Keratinocyte (primary cell): Measurements from ENCODE around the gene NALCN. TPM values are rescaled to one million over a fixed set of nuclear protein-coding genes. Genes with fewer than 3 reads are reported as not detected.

Experiments used
- DNase-seq: peaks from one replicate; pipeline ENCODE4 v3.0.0-alpha.2; 2011; ENCODE audit warnings: low read depth, missing footprints, low spot score
- FAIRE-seq: peaks from 2 replicates; lab custom pipeline; 2011; peaks lifted over from hg19 to GRCh38; lab: Jason Lieb, UNC
- H2AFZ ChIP-seq: 2 replicates; pipeline ENCODE4 v1.6.0; 2012; ENCODE audit warnings: low read length, control low read depth, inconsistent platforms; ENCODE audit not compliant: control insufficient read depth
- H3K27ac ChIP-seq: 2 replicates; pipeline ENCODE4 v1.5.1; 2011; ENCODE audit warnings: low read length; ENCODE audit not compliant: control insufficient read depth, insufficient read depth
- H3K27me3 ChIP-seq: 3 replicates; pipeline ENCODE4 v1.6.0; 2011; ENCODE audit warnings: low read length; ENCODE audit not compliant: control insufficient read depth, insufficient read depth; ENCODE audit errors: extremely low read depth
- H3K36me3 ChIP-seq, 2 experiments: 2 replicates in 1 of 2; 3 replicates in 1 of 2; pipeline ENCODE4 v1.5.1; 2011; ENCODE audit warnings: low read length in 2 of 2, mild to moderate bottlenecking in 1 of 2; ENCODE audit not compliant: control insufficient read depth in 2 of 2, insufficient read depth in 2 of 2; ENCODE audit errors: extremely low read depth in 1 of 2
- H3K4me1 ChIP-seq: 3 replicates; pipeline ENCODE4 v1.5.1; 2011; ENCODE audit warnings: low read length; ENCODE audit not compliant: control insufficient read depth, insufficient read depth; ENCODE audit errors: extremely low read depth
- H3K4me2 ChIP-seq: 3 replicates; pipeline ENCODE4 v1.6.0; 2011; ENCODE audit warnings: low read depth, low read length; ENCODE audit not compliant: control insufficient read depth, insufficient read depth; ENCODE audit errors: extremely low read depth
- H3K4me3 ChIP-seq, 3 experiments: fragments of 200-600 bp in 1 of 3; sonication (generic) in 1 of 3; 2 replicates in 2 of 3; 3 replicates in 1 of 3; pipeline ENCODE4 v1.5.1; 2011 to 2016; ENCODE audit warnings: low read length in 3 of 3, mild to moderate bottlenecking in 3 of 3, control low read depth in 2 of 3, inconsistent platforms in 1 of 3, low read depth in 1 of 3, mixed read lengths in 1 of 3, mixed run types in 1 of 3, moderate library complexity in 1 of 3; ENCODE audit not compliant: control insufficient read depth in 2 of 3, insufficient read depth in 2 of 3; ENCODE audit errors: extremely low read depth in 1 of 3
- H3K79me2 ChIP-seq: 2 replicates; pipeline ENCODE4 v1.6.0; 2012; ENCODE audit warnings: low read length; ENCODE audit not compliant: control insufficient read depth, insufficient read depth
- H3K9ac ChIP-seq: 3 replicates; pipeline ENCODE4 v1.6.0; 2011; ENCODE audit warnings: low read length; ENCODE audit not compliant: control insufficient read depth, insufficient read depth; ENCODE audit errors: extremely low read depth
- H3K9me1 ChIP-seq: 3 replicates; pipeline ENCODE4 v1.6.0; 2011; ENCODE audit warnings: low read length; ENCODE audit not compliant: control insufficient read depth, insufficient read depth; ENCODE audit errors: extremely low read depth
- H3K9me3 ChIP-seq: 2 replicates; pipeline ENCODE4 v1.5.1; 2012; ENCODE audit warnings: low read depth, low read length; ENCODE audit not compliant: control insufficient read depth
- H4K20me1 ChIP-seq: 3 replicates; pipeline ENCODE4 v1.6.0; 2011; ENCODE audit warnings: low read length; ENCODE audit not compliant: control insufficient read depth, insufficient read depth; ENCODE audit errors: extremely low read depth
- EZH2 ChIP-seq: IDR thresholded peaks from one replicate; pipeline ENCODE4 v1.6.1; 2012; ENCODE audit warnings: inconsistent platforms, mild to moderate bottlenecking, low read length, moderate library complexity
- dilution Hi-C: fragments of 300-500 bp; cut with MboI; formaldehyde crosslinking; loops from one replicate; pipeline ENCODE4 v1.7.0; 2020; ENCODE audit warnings: low sequenced_read_pairs; ENCODE audit not compliant: extremely low pct_ligation_motif_present
- polyA plus RNA-seq, 5 experiments: library from polyadenylated mRNA; depleted of rRNA in 3 of 5; stranded (reverse) in 3 of 5; stranded (forward) in 1 of 5; unstranded in 1 of 5; fragments of >200 nt; gene quantifications; 1 replicate in 1 of 5; 2 replicates in 3 of 5; 3 replicates in 1 of 5; pipeline versions ENCODE4 v1.2.1 to v1.2.3, GENCODE V29; 2011 to 2012; ENCODE audit warnings: missing spikeins in 2 of 5, low read depth in 1 of 5, low replicate concordance in 1 of 5
- TF ChIP-seq, protein P1 (sequence below), 3 experiments: IDR thresholded peaks in 1 of 3; conservative IDR thresholded peaks in 1 of 3; optimal IDR thresholded peaks in 1 of 3; 2 replicates in 2 of 3; 3 replicates in 1 of 3; pipeline versions ENCODE3 to v1.5.1; 2011; ENCODE audit warnings: low read length in 3 of 3, mild to moderate bottlenecking in 3 of 3, moderate library complexity in 2 of 3, control low read depth in 1 of 3, inconsistent platforms in 1 of 3; ENCODE audit not compliant: insufficient read depth in 2 of 3; ENCODE audit errors: extremely low read depth in 1 of 3

The NALCN gene
- polyA plus RNA-seq, 1 donor (not counting 4 experiments of a cell fraction or from before 2014, with no cell fraction given) = 0.16 TPM

DNA sequence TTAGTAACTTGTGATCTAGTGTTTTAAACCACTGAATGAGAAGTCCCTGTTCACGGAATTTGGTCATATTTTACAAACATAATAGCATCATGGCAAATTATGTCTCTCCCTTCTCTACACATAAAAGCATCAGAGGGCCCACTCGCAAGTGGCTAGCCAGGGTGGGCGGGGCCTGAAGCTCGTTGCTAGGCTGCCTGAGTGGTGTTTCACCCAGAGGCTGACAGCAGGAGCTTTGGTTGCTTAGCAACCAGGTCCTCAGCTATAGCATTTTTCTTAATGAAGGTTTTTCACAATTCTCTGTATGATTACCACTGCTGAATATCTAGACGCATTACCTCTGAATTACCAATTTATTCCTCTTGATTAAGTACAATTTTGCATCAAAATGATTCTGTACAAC lies 126.5 kb downstream of the NALCN start:
- no peak overlapping the region for H3K27ac ChIP-seq
- no peaks in the 10 kb centered on the region for H3K36me3 ChIP-seq
- DNase-seq = no peak
- H4K20me1 ChIP-seq = no peaks in the 10 kb centered on the region
- no peak overlapping the region for H3K4me3 ChIP-seq
- H3K79me2 ChIP-seq = no peaks in the 10 kb centered on the region
- H3K9me3 ChIP-seq = no peaks in the 10 kb centered on the region
- H3K4me1 ChIP-seq = no peaks in the 10 kb centered on the region
- FAIRE-seq = no peak
- TF ChIP-seq, protein P1, sequence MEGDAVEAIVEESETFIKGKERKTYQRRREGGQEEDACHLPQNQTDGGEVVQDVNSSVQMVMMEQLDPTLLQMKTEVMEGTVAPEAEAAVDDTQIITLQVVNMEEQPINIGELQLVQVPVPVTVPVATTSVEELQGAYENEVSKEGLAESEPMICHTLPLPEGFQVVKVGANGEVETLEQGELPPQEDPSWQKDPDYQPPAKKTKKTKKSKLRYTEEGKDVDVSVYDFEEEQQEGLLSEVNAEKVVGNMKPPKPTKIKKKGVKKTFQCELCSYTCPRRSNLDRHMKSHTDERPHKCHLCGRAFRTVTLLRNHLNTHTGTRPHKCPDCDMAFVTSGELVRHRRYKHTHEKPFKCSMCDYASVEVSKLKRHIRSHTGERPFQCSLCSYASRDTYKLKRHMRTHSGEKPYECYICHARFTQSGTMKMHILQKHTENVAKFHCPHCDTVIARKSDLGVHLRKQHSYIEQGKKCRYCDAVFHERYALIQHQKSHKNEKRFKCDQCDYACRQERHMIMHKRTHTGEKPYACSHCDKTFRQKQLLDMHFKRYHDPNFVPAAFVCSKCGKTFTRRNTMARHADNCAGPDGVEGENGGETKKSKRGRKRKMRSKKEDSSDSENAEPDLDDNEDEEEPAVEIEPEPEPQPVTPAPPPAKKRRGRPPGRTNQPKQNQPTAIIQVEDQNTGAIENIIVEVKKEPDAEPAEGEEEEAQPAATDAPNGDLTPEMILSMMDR (optimal IDR thresholded peaks at IDR 0.05 in 1 of 3, IDR thresholded peaks at IDR 0.05 in 1 of 3, conservative IDR thresholded peaks at IDR 0.05 in 1 of 3; ENCODE audit: extremely low read depth in 1 of 3, insufficient read depth in 2 of 3, low read length in 3 of 3) = no peak
- TF ChIP-seq EZH2 = no peak
- H3K9me1 ChIP-seq = no peaks in the 10 kb centered on the region
- dilution Hi-C loops = no loop called here
- H2AFZ ChIP-seq = no peak overlapping the region
- H3K27me3 ChIP-seq = no peaks in the 10 kb centered on the region
- H3K4me2 ChIP-seq = no peak overlapping the region
- H3K9ac ChIP-seq = no peak overlapping the region

DNA sequence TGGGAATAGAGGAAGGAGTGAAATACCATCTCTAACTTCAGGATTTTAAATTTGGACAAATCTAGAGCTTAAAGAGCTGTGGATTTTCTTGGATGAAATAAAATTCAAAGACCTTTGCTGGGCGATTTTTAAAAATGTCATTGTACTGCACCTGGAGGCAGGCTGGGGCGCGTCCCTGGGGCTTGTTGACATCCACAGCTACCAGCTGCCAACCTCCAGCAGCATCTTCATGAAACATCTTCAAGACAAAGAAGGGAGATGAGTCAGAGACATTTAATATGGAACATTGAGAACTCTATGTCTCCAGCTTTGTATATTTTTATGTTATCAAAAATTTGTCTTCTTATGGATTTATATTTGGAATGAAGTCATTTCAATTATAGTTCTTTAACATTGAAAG lies 132.5 kb downstream of the NALCN start:
- no peak for DNase-seq
- Histone ChIP-seq H3K27me3 (no peaks in the 10 kb centered on the region), H3K9me1 (no peaks in the 10 kb centered on the region), H3K4me1 (no peaks in the 10 kb centered on the region), H3K27ac (no peak overlapping the region), H3K4me2 (no peak overlapping the region), H3K4me3 (no peak overlapping the region), H3K9ac (no peak overlapping the region), H3K9me3 (no peaks in the 10 kb centered on the region), H3K36me3 (no peaks in the 10 kb centered on the region), H2AFZ (no peak overlapping the region), H4K20me1 (no peaks in the 10 kb centered on the region), H3K79me2 (no peaks in the 10 kb centered on the region)
- no peak for FAIRE-seq
- dilution Hi-C loops = no loop called here
- TF ChIP-seq, protein P1 (optimal IDR thresholded peaks at IDR 0.05 in 1 of 3, IDR thresholded peaks at IDR 0.05 in 1 of 3, conservative IDR thresholded peaks at IDR 0.05 in 1 of 3; ENCODE audit: extremely low read depth in 1 of 3, insufficient read depth in 2 of 3, low read length in 3 of 3) = no peak
- TF ChIP-seq EZH2 = no peak
